Measurements from ENCODE around the gene TEDC2. TPM values are rescaled to one million over a fixed set of nuclear protein-coding genes. Genes with fewer than 3 reads are reported as not detected.

Gene TEDC2
- total RNA-seq, 1 donor from 2014 or later, result not detected

GRCh38 chr16:2465653-2466415, 5.9 kb downstream of the TEDC2 start:
- no peak overlapping the region for H3K4me3 ChIP-seq
- peaks cover 3 to 16% of the 10 kb centered on the region in 2 donors for H3K4me1 ChIP-seq
- no peaks in the 10 kb centered on the region for H3K9me3 ChIP-seq
- H3K27me3 ChIP-seq, result no peaks in the 10 kb centered on the region
- intact Hi-C loops (cut with DNase I), result no loop called here
- no peak for DNase-seq (ENCODE audit: low spot score in 2 of 2)
- H3K27ac ChIP-seq, result no peak overlapping the region
- no peak for TF ChIP-seq CTCF (IDR thresholded peaks at IDR 0.05)
- no peaks in the 10 kb centered on the region for H3K36me3 ChIP-seq

GRCh38 chr16:2466667-2467527, 7.0 kb downstream of the TEDC2 start:
- peak overlapping the region; percentile 66 to 70 for H3K4me3 ChIP-seq
- TF ChIP-seq CTCF (IDR thresholded peaks at IDR 0.05), result no peak
- DNase-seq (ENCODE audit: low spot score in 2 of 2), result no peak
- H3K4me1 ChIP-seq, result peaks cover 8 to 26% of the 10 kb centered on the region in 2 donors
- H3K36me3 ChIP-seq, result no peaks in the 10 kb centered on the region
- no peak overlapping the region for H3K27ac ChIP-seq
- H3K9me3 ChIP-seq, result no peaks in the 10 kb centered on the region
- H3K27me3 ChIP-seq, result peaks cover 5% of the 10 kb centered on the region
- intact Hi-C loops (cut with DNase I), result no loop called here

- peaks cover 12% of the 10 kb centered on the region for H3K27me3 ChIP-seq
- peaks cover 9 to 27% of the 10 kb centered on the region in 2 donors for H3K4me1 ChIP-seq
- H3K27ac ChIP-seq, result peak overlapping the region in 1 of 2 donors; percentile 1
- no peaks in the 10 kb centered on the region for H3K9me3 ChIP-seq
- peak overlapping the region; percentile 66 to 70 for H3K4me3 ChIP-seq
- TF ChIP-seq CTCF (IDR thresholded peaks at IDR 0.05), result no peak
- intact Hi-C loops (cut with DNase I), result no loop called here
- no peaks in the 10 kb centered on the region for H3K36me3 ChIP-seq
- peak; percentile 38 to 86 for DNase-seq (ENCODE audit: low spot score in 2 of 2)
Observed at GRCh38 chr16:2467528-2468232, 7.8 kb downstream of the TEDC2 start.

GRCh38 chr16:2468233-2468724, 8.4 kb downstream of the TEDC2 start:
- intact Hi-C loops (cut with DNase I), result no loop called here
- H3K4me1 ChIP-seq, result peaks cover 10 to 27% of the 10 kb centered on the region in 2 donors

More at GRCh38 chr16:2468233-2468724, 8.4 kb downstream of the TEDC2 start:
- Histone ChIP-seq H3K27me3 (peaks cover 12% of the 10 kb centered on the region), H3K4me3 (peak overlapping the region; percentile 66 to 70), H3K36me3 (no peaks in the 10 kb centered on the region), H3K27ac (peak overlapping the region in 1 of 2 donors; percentile 1), H3K9me3 (no peaks in the 10 kb centered on the region)
- no peak for DNase-seq (ENCODE audit: low spot score in 2 of 2)
- TF ChIP-seq CTCF (IDR thresholded peaks at IDR 0.05), result no peak

All from ascending aorta (tissue), 2 donors.